Astrocyte (in vitro differentiated cells and primary cell): Measurements from ENCODE around the gene DLST. TPM values are rescaled to one million over a fixed set of nuclear protein-coding genes. Genes with fewer than 3 reads are reported as not detected.

Experiments used
- DNase-seq: peaks from one replicate; pipeline ENCODE4 v3.0.0-alpha.2; 2010; ENCODE audit warnings: low read depth
- FAIRE-seq: peaks from 2 replicates; lab custom pipeline; 2011; peaks lifted over from hg19 to GRCh38; lab: Jason Lieb, UNC
- H2AFZ ChIP-seq: 2 replicates; pipeline ENCODE4 v1.6.0; 2012; ENCODE audit warnings: low read depth, low read length, inconsistent platforms
- H3K27ac ChIP-seq: 2 replicates; pipeline ENCODE4 v1.5.1; 2011; ENCODE audit warnings: low read depth, low read length, inconsistent platforms
- H3K27me3 ChIP-seq: 2 replicates; pipeline ENCODE4 v1.6.0; 2011; ENCODE audit warnings: low read length, inconsistent platforms; ENCODE audit not compliant: insufficient read depth
- H3K36me3 ChIP-seq: 2 replicates; pipeline ENCODE4 v1.5.1; 2011; ENCODE audit warnings: low read length, inconsistent platforms; ENCODE audit not compliant: insufficient read depth
- H3K4me1 ChIP-seq: 2 replicates; pipeline ENCODE4 v1.5.1; 2011; ENCODE audit warnings: low read length, inconsistent platforms; ENCODE audit not compliant: insufficient read depth
- H3K4me2 ChIP-seq: 2 replicates; pipeline ENCODE4 v1.6.0; 2012; ENCODE audit warnings: low read length, inconsistent platforms
- H3K4me3 ChIP-seq: 2 replicates; pipeline ENCODE4 v1.5.1; 2011; ENCODE audit warnings: low read depth, mild to moderate bottlenecking, low read length, inconsistent platforms; ENCODE audit not compliant: insufficient read depth
- H3K79me2 ChIP-seq: 2 replicates; pipeline ENCODE4 v1.6.0; 2012; ENCODE audit warnings: mild to moderate bottlenecking, low read length, inconsistent platforms; ENCODE audit not compliant: insufficient read depth
- H3K9ac ChIP-seq: 2 replicates; pipeline ENCODE4 v1.6.0; 2012; ENCODE audit warnings: mild to moderate bottlenecking, low read length, inconsistent platforms
- H3K9me3 ChIP-seq: 2 replicates; pipeline ENCODE4 v1.5.1; 2012; ENCODE audit warnings: low read depth, mild to moderate bottlenecking, low read length, inconsistent platforms; ENCODE audit not compliant: insufficient read depth
- H4K20me1 ChIP-seq: 2 replicates; pipeline ENCODE4 v1.6.0; 2012; ENCODE audit warnings: low read length, inconsistent platforms; ENCODE audit not compliant: insufficient read depth
- H3K27ac Mint-ChIP-seq: one replicate; pipeline ENCODE4 v1.8.0; 2021; ENCODE audit warnings: mild to moderate bottlenecking, mixed read lengths; ENCODE audit not compliant: unreplicated experiment
- H3K27me3 Mint-ChIP-seq: one replicate; pipeline ENCODE4 v1.8.0; 2021; ENCODE audit warnings: low read depth, mixed read lengths; ENCODE audit not compliant: unreplicated experiment
- H3K36me3 Mint-ChIP-seq: one replicate; pipeline ENCODE4 v1.8.0; 2021; ENCODE audit warnings: low read depth, mixed read lengths; ENCODE audit not compliant: unreplicated experiment
- H3K4me1 Mint-ChIP-seq: one replicate; pipeline ENCODE4 v1.8.0; 2021; ENCODE audit warnings: low read depth, mixed read lengths; ENCODE audit not compliant: unreplicated experiment
- H3K4me3 Mint-ChIP-seq: one replicate; pipeline ENCODE4 v1.8.0; 2021; ENCODE audit warnings: mild to moderate bottlenecking, moderate library complexity, mixed read lengths; ENCODE audit not compliant: unreplicated experiment
- H3K9me3 Mint-ChIP-seq: one replicate; pipeline ENCODE4 v1.8.0; 2021; ENCODE audit warnings: mild to moderate bottlenecking, mixed read lengths; ENCODE audit not compliant: unreplicated experiment
- CTCF ChIP-seq: IDR thresholded peaks from 2 replicates; pipeline ENCODE4 v1.5.1; 2011; ENCODE audit warnings: low read depth, mild to moderate bottlenecking, inconsistent platforms, low read length, moderate library complexity; ENCODE audit not compliant: insufficient read depth
- EZH2 ChIP-seq: IDR thresholded peaks from 2 replicates; pipeline ENCODE4 v1.6.1; 2012; ENCODE audit warnings: mild to moderate bottlenecking, low read length, inconsistent platforms; ENCODE audit not compliant: insufficient read depth
- total RNA-seq: library from RNA; stranded (reverse); gene quantifications from 2 replicates; pipeline ENCODE4 v1.2.1, GENCODE V29; 2021

The DLST gene
- total RNA-seq, 1 donor from 2014 or later, result 90.6 TPM

GRCh38 chr14:74915426-74915825, 33.7 kb downstream of the DLST start:
- Histone ChIP-seq H3K9ac (no peak overlapping the region), H3K4me3 (no peak overlapping the region), H3K27me3 (no peaks in the 10 kb centered on the region), H3K4me1 (peaks cover 8% of the 10 kb centered on the region), H3K36me3 (no peaks in the 10 kb centered on the region), H3K4me2 (no peak overlapping the region), H3K9me3 (no peaks in the 10 kb centered on the region), H4K20me1 (no peaks in the 10 kb centered on the region), H2AFZ (no peak overlapping the region), H3K27ac (no peak overlapping the region), H3K79me2 (no peaks in the 10 kb centered on the region)
- Mint-ChIP-seq H3K27ac (no peak overlapping the region), H3K4me1 (peaks cover 5% of the 10 kb centered on the region), H3K36me3 (no peaks in the 10 kb centered on the region), H3K4me3 (no peak overlapping the region), H3K9me3 (no peaks in the 10 kb centered on the region), H3K27me3 (peaks cover 4% of the 10 kb centered on the region)
- TF ChIP-seq CTCF, result no peak
- no peak for TF ChIP-seq EZH2
- DNase-seq (no peak), FAIRE-seq (no peak)

- Histone ChIP-seq H4K20me1 (no peaks in the 10 kb centered on the region), H3K9me3 (no peaks in the 10 kb centered on the region), H2AFZ (no peak overlapping the region), H3K4me1 (peaks cover 8% of the 10 kb centered on the region), H3K9ac (no peak overlapping the region), H3K36me3 (no peaks in the 10 kb centered on the region), H3K4me2 (no peak overlapping the region), H3K27me3 (no peaks in the 10 kb centered on the region), H3K27ac (no peak overlapping the region), H3K4me3 (no peak overlapping the region), H3K79me2 (no peaks in the 10 kb centered on the region)
- no peaks in the 10 kb centered on the region for H3K36me3 Mint-ChIP-seq
- no peak for FAIRE-seq
- TF ChIP-seq EZH2 (no peak), CTCF (no peak)
- peaks cover 5% of the 10 kb centered on the region for H3K4me1 Mint-ChIP-seq
- no peak overlapping the region for H3K4me3 Mint-ChIP-seq
- H3K27me3 Mint-ChIP-seq, result peaks cover 4% of the 10 kb centered on the region
- no peak overlapping the region for H3K27ac Mint-ChIP-seq
- no peak for DNase-seq
- no peaks in the 10 kb centered on the region for H3K9me3 Mint-ChIP-seq
These were observed 34.1 kb downstream of the DLST start for GRCh38 chr14:74915826-74916225.

GRCh38 chr14:74917178-74917543, 35.4 kb downstream of the DLST start:
- Mint-ChIP-seq H3K27me3 (peaks cover 5% of the 10 kb centered on the region), H3K9me3 (no peaks in the 10 kb centered on the region), H3K4me1 (peaks cover 5% of the 10 kb centered on the region), H3K27ac (no peak overlapping the region), H3K4me3 (no peak overlapping the region), H3K36me3 (no peaks in the 10 kb centered on the region)
- Histone ChIP-seq H3K9me3 (no peaks in the 10 kb centered on the region), H3K9ac (no peak overlapping the region), H3K36me3 (no peaks in the 10 kb centered on the region), H3K27me3 (no peaks in the 10 kb centered on the region), H3K79me2 (no peaks in the 10 kb centered on the region), H2AFZ (no peak overlapping the region), H3K4me3 (no peak overlapping the region), H3K27ac (no peak overlapping the region), H3K4me2 (no peak overlapping the region), H4K20me1 (no peaks in the 10 kb centered on the region), H3K4me1 (peaks cover 8% of the 10 kb centered on the region)
- no peak for TF ChIP-seq EZH2
- TF ChIP-seq CTCF, result no peak
- no peak for DNase-seq
- FAIRE-seq, result no peak
